Heart left ventricle (tissue), 13 donors: Measurements from ENCODE around the gene MYBPH.

Source experiments
- CTCF ChIP-seq, 12 donors: fragments of 200-600 bp; sonication (generic) in 4 of 12; IDR thresholded peaks; one replicate each; pipeline versions ENCODE4 v1.5.0 to v1.8.0; 2018 to 2022; ENCODE audit warnings: antibody characterized with exemption in 12 of 12, mild to moderate bottlenecking in 5 of 12
- POLR2A ChIP-seq, 2 donors: fragments of 450-650 bp; IDR thresholded peaks; one replicate each; pipeline ENCODE4 v1.6.1; 2017; ENCODE audit warnings: antibody characterized with exemption in 2 of 2, mild to moderate bottlenecking in 2 of 2, moderate library complexity in 2 of 2
- donor health status: ischemic (EF 13 %, LVEDD 7.1; RV severe dilation, severe dysfunction).
- donor health status: DM: no; HTN: yes; CAD: no.
- donor health status: DM: no; HTN: no; CAD: no.
- donor health status: ischemic (EF 25% LVEDD 6.9; RV normal size, moderate dysfunction).
- donor health status: ischemic (EF 25% LVEDD 5.7; RV mildly dilated, moderate dysfunction).
- donor health status: ischemic (EF 35%, LVEDD 5.7; RV mildly dilated, moderate dysfunction).
- donor health status: nonischemic (EF 11% LVEDD 7.7; RV severe dilation, severe dysfunction).
- donor health status: DM: yes; HTN: yes; CAD: no.
- donor health status: PGD.
- donor health status: ischemic (EF 29% LVEDD 5.4; RV normal size, mild dysfunction).
- donor health status: nonischemic (EF 23%, LVEDD 6.1; RV moderate dilation, normal function).

GRCh38 chr1:203186446-203187303, 11.0 kb upstream of the MYBPH start, which contains the start of gene CHI3L1:
- no peak for TF ChIP-seq CTCF (IDR thresholded peaks at IDR 0.05)
- no peak for TF ChIP-seq POLR2A (IDR thresholded peaks at IDR 0.05)
